Activated CD4-positive, alpha-beta T cell treated with anti-CD3 and anti-CD28 coated beads for 48 hours (primary cell): ENCODE measurements around the gene CEBPE.
A peak's percentile ranks its signal among the peaks of the same experiment; 100 is the strongest.

Source experiments
- DNase-seq: peaks from one replicate; pipeline ENCODE4 v3.0.0-alpha.2; 2020

CEBPE gene

GRCh38 chr14:23118506-23119362 is at the start of gene CEBPE:
CEBPE (minus strand) TSS chr14:23119255; CDS start chr14:23119091, 164 bp downstream.
- DNase-seq: no peak

DNA sequence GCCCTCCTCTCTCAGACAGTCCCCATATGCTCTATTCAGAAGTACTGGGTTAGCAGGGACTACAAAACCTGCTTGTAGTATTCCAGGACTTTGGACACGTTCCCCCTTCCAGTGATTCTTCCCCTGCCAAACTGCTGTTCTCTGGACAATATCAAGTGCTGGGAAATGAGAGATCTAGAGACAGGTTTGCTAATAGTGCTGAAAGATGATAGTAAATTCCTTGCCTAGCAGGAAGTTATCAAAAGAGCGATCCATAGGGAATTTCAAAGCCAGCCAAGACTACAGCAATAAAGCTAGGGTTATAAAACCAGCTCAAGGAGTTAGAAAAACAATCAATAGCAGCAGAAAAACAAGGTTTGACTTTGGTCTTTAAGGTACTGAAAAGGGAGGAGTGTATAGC is 49.2 kb upstream of the CEBPE start:
- DNase-seq: no peak

GRCh38 chr14:23167116-23167847 is 48.2 kb upstream of the CEBPE start:
- no peak for DNase-seq

DNA sequence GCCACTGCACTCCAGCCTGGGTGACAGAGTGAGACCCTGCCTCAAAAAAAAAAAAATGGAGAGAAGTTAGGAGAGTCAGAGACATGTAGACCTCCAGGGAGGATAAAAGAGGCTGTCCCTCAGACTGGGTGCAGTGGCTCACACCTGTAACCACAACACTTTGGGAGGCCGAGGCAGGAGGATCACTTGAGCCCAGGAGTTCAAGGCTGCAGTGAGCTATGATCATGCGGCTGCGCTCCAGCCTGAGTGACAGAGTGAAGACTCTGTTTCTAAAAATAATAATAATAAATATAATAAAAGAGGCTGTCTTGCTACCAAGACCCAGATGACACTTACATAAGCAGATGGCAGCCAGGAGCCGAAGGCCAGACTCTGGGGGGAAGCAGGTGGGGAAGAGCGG is 45.9 kb upstream of the CEBPE start:
- DNase-seq: no peak

DNA sequence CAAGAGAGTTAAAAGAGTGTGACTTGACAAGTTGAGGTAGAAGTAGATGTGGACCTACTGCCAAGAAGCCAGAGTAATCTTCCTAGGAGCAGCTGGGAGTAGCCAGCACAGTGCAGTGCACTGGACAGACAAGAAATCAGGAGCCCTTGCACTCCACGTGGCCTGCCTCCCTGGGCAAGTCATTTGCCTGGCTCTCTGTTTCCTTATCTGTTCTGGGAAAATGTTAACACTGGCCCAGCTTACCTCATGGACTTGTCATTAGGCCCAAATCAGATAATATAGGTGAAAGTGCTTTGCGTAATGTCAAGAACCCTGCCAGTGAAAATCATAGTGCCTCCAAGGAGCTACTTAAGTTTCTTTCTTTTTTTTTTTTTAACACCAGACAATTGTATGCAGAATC is 45.2 kb upstream of the CEBPE start:
- no peak for DNase-seq

DNA sequence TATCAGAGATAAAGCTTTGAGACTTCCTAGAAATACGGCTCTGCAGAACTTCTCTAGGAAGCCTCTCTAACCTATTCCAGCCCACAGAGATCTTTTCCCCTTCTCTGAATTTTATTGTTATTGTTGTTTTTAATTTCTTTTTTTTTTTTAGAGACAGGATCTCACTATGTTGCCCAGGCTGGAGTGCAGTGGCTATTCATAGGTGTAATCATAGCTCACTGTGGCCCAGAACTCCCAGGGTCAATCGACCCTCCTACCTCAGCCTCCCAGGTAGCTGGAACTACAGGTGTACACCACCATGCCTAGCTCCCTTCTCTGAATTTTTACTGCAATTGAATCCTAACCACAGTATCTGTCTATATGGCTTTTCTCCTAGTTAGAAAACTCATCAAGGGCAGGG is 44.8 kb upstream of the CEBPE start:
- DNase-seq: no peak

DNA sequence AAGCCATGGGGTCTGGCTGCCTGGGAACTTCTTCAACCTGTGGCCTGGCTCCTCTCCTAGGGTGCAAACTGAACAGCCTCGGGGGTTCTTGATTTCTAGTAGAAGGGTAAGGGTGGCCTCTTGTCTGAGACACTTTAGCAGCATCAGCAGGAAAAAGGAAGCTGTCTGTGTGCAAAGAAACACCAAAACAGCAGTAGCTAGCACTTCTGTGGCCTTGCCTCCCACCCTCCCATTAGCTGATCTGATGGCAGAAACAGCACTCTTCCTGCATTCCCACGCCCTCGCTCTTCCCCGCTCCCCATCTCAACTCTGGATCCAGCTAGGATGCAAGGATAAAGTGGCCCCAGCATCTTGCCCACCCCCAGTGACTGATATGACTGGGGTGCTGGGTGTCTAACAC is 43.7 kb upstream of the CEBPE start:
- DNase-seq: no peak

- no peak for DNase-seq
Measured at GRCh38 chr14:23162005-23162404, 43.0 kb upstream of the CEBPE start.

DNA sequence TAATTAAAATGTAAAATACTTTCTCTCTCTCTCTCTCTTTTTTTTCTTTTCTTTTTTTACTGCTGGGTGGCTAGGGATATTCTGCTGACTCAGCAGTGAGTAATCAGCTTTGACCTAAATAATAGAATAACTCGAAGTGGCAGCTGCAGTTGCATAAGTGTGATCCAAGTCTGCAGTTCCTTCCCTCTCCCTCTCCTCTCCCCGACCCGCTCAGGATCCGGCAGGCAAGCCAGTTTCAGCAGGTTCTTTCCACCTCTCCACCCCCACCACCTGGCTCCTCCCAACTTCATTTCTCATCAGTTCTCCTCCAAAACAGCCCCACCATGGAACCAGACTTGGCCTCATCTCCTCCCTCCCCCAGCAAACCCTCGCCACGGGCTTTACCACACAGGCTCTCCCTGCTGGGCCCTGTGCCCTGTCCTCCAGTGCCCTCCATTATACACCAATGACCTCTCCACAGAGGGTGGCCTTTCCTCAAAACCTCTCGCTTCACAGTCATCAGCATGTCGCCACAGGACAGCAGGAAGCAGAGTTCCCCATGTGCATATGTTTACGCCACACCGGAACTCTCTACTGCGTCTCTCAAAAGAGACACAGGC is 42.0 kb upstream of the CEBPE start:
- no peak for DNase-seq

DNA sequence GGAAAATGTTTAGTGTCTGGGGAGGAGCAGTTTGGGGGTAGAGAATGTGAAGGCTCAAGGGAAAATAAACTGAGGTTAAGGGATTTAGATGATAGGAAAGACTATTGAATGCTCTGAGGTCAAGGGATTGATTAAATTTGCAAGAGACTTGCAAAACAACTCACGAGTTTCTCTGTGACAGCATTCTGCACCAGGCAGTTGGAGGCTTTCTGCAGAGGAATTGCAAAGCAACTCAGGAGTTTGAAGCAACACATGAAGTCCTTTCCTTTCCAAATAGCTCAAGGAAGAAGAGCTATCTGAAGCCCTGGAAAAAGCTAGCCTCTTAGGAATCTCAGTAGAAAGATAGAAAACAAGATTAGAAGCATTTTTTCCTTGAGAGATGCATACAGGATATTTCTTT is 40.5 kb upstream of the CEBPE start:
- DNase-seq: no peak

GRCh38 chr14:23158779-23159178 is 39.7 kb upstream of the CEBPE start:
- no peak for DNase-seq

DNA sequence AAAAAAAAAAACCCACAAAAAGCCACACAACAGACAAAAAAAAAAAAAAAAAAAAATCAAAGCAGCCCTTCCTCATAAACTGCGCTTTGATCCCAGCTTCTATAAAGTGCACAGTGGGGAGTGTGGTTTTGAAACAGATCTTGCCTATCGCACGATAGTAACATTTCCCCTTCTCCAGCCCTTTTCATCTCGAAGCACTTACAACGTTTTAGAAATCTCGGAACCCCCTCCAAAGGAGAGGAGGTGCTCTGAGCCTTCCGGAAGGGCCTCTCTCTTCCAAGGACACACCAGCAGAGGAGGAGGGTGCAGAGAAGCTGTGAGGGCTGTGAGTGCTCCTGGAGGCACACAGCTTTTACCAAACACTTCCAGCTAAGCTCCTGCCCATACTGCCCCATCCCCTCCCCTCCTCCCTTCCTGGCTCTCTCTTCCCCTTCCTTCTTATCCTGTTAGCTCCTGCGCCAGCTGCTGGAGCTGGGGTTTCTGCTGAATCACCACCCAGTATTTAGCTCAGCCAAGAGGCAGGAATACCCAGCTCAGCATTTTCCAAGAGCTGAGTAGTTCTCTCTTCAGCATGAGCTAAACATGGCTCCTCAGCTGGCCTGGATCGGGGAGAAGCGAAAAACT is 36.0 kb upstream of the CEBPE start:
- DNase-seq: no peak

GRCh38 chr14:23153851-23154796 is 35.1 kb upstream of the CEBPE start:
- peak; percentile 22 for DNase-seq

GRCh38 chr14:23151342-23151741 is 32.3 kb upstream of the CEBPE start:
- DNase-seq: no peak

DNA sequence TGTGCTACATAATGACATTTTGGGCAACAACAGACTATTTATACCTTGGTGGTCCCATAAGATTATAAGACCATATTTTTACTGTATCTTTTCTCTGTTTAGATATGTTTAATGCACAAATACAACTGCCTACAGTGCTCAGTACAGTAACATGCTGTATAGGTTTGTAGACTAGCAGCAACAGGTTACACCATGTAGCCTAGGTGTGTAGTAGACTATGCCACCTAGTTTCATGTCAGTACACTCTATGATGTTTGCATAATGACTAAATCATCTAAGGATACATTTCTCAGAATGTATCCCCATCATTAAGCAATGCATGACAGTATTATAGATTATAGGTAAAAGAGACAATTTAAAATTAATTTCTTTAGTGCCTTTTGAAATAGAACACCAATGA is 30.7 kb upstream of the CEBPE start:
- no peak for DNase-seq

DNA sequence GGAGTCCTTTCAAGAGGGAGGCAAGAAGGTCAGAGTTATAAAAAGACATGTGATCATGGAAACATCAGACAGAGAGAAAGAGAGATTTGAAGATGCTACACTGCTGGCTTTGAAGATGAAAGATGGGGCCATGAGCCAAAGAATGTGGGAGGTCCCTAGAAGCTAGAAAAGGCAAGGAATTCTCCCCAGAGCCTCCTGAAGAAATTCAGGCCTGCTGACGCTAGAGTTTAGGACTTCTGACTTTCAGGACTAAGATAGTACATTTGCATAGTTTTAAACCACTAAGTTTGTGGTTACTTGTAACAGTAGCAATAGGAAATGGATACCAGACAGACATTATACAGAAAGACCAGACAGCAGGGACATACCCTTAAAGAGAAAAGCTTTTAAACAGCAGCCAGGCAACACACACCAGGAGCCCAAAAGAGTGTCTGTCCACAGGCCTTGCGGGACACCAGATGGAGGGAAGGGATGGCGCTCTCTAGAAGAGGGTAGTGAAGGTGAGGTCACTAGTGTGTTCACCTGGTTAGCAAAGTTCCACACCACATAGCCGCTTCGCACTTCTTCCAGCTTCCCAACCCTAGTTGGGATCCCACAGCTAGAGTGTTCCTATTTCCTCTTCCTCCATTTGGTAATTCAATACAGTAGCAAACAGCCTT is 29.7 kb upstream of the CEBPE start:
- no peak for DNase-seq

GRCh38 chr14:23147676-23148075 is 28.6 kb upstream of the CEBPE start:
- no peak for DNase-seq

GRCh38 chr14:23146980-23147379 is 27.9 kb upstream of the CEBPE start:
- no peak for DNase-seq

- DNase-seq: no peak
Measured at GRCh38 chr14:23146351-23146910, 27.4 kb upstream of the CEBPE start.

DNA sequence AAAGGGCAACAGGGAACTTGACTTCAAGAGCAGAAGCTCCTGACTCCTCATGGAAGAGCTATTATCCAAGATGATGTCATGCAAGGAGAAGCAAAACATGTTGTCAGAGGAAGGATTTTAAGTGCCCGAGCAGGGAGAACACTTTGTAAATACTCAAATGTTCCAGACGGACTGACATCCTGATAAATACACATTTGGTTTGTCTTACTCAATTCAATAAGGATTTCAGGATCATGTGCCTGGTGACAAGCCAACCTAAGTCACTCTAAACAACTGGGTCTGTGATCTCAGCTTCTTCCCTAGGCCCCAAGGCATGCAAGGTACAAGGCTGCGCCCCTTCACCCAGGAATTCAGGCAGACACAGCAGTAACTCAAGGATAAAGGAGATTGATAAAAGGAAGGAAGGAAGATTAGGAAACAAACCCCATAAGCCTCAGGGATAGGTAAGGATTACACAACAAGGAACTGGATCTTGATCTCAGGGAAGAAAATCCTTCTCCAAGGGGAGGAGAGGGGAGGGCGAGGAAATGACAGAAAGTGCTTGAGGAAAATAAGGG is 26.8 kb upstream of the CEBPE start:
- no peak for DNase-seq

GRCh38 chr14:23143911-23144310 is 24.9 kb upstream of the CEBPE start:
- no peak for DNase-seq
